ENCODE results near the gene ECD. TPM values are rescaled to one million over a fixed set of nuclear protein-coding genes. Genes with fewer than 3 reads are reported as not detected.
"Not testable (repeated sequence)": the region's sequence is repeated elsewhere in the genome, so short reads cannot be mapped to it uniquely, and the experiment has no call there.

The ECD gene
- total RNA-seq, 1 donor from 2014 or later = 35.6 TPM

- H3K36me3 Mint-ChIP-seq (ENCODE audit: low read depth, unreplicated experiment) = peaks cover 2% of the 10 kb centered on the region
- H4K20me1 ChIP-seq (ENCODE audit: insufficient read depth, low read length) = peaks cover 6% of the 10 kb centered on the region
- no peak overlapping the region for H3K4me3 ChIP-seq (ENCODE audit: insufficient read depth, low read depth, low read length)
- H3K27ac Mint-ChIP-seq (ENCODE audit: unreplicated experiment) = peak overlapping the region; percentile 55
- no peaks in the 10 kb centered on the region for H3K27me3 Mint-ChIP-seq (ENCODE audit: low read depth, unreplicated experiment)
- H3K4me1 Mint-ChIP-seq (ENCODE audit: low read depth, unreplicated experiment) = peaks cover 13% of the 10 kb centered on the region
- TF ChIP-seq EZH2 (IDR thresholded peaks at IDR 0.05; ENCODE audit: insufficient read depth, low read length) (no peak), CTCF (IDR thresholded peaks at IDR 0.05; ENCODE audit: insufficient read depth, low read depth, low read length) (no peak)
- no peaks in the 10 kb centered on the region for H3K79me2 ChIP-seq (ENCODE audit: insufficient read depth, low read length)
- peak overlapping the region; percentile 60 for H3K9ac ChIP-seq (ENCODE audit: low read length)
- H3K4me2 ChIP-seq (ENCODE audit: low read length) = peak overlapping the region; percentile 75
- H3K9me3 ChIP-seq (ENCODE audit: insufficient read depth, low read depth, low read length) = no peaks in the 10 kb centered on the region
- H2AFZ ChIP-seq (ENCODE audit: low read depth, low read length) = no peak overlapping the region
- DNase-seq (ENCODE audit: low read depth) = peak; percentile 39
- FAIRE-seq = peak; percentile 39
- H3K36me3 ChIP-seq (ENCODE audit: insufficient read depth, low read length) = no peaks in the 10 kb centered on the region
- peak overlapping the region; percentile 53 for H3K27ac ChIP-seq (ENCODE audit: low read depth, low read length)
- H3K27me3 ChIP-seq (ENCODE audit: insufficient read depth, low read length) = no peaks in the 10 kb centered on the region
- peaks cover 7% of the 10 kb centered on the region for H3K4me1 ChIP-seq (ENCODE audit: insufficient read depth, low read length)
- no peak overlapping the region for H3K4me3 Mint-ChIP-seq (ENCODE audit: unreplicated experiment)
- no peaks in the 10 kb centered on the region for H3K9me3 Mint-ChIP-seq (ENCODE audit: unreplicated experiment)
Observed at GRCh38 chr10:73117976-73118743, 49.6 kb downstream of the ECD start.

DNA sequence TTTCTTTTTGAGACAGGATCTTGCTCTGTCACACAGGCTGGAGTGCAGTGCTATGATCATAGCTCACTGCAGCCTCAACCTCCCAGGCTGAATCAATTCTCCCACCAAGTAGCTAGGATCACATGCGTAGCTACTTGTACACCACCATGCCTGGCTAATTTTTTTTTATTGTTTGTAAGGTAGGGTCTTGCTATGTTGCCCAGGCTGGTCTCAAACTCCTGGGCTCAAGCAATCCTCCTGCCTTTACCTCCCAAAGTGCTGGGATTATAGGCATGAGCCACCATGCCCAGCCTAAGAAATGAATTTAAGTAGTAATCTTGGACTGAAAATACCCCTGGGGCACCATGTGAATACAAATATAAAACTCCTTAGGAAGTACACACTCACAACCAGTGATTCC is 51.8 kb downstream of the ECD start:
- Mint-ChIP-seq H3K27me3 (ENCODE audit: low read depth, unreplicated experiment) (no peaks in the 10 kb centered on the region), H3K4me1 (ENCODE audit: low read depth, unreplicated experiment) (peaks cover 17% of the 10 kb centered on the region), H3K36me3 (ENCODE audit: low read depth, unreplicated experiment) (peaks cover 2% of the 10 kb centered on the region), H3K9me3 (ENCODE audit: unreplicated experiment) (no peaks in the 10 kb centered on the region), H3K27ac (ENCODE audit: unreplicated experiment) (no peak overlapping the region), H3K4me3 (ENCODE audit: unreplicated experiment) (no peak overlapping the region)
- no peaks in the 10 kb centered on the region for H3K79me2 ChIP-seq (ENCODE audit: insufficient read depth, low read length)
- no peak overlapping the region for H2AFZ ChIP-seq (ENCODE audit: low read depth, low read length)
- H3K27ac ChIP-seq (ENCODE audit: low read depth, low read length) = no peak overlapping the region
- TF ChIP-seq EZH2 (IDR thresholded peaks at IDR 0.05; ENCODE audit: insufficient read depth, low read length) (no peak), CTCF (IDR thresholded peaks at IDR 0.05; ENCODE audit: insufficient read depth, low read depth, low read length) (no peak)
- H4K20me1 ChIP-seq (ENCODE audit: insufficient read depth, low read length) = peaks cover 6% of the 10 kb centered on the region
- no peaks in the 10 kb centered on the region for H3K36me3 ChIP-seq (ENCODE audit: insufficient read depth, low read length)
- H3K27me3 ChIP-seq (ENCODE audit: insufficient read depth, low read length) = no peaks in the 10 kb centered on the region
- no peak overlapping the region for H3K4me2 ChIP-seq (ENCODE audit: low read length)
- peaks cover 14% of the 10 kb centered on the region for H3K4me1 ChIP-seq (ENCODE audit: insufficient read depth, low read length)
- H3K9me3 ChIP-seq (ENCODE audit: insufficient read depth, low read depth, low read length) = no peaks in the 10 kb centered on the region
- DNase-seq (ENCODE audit: low read depth) = no peak
- H3K9ac ChIP-seq (ENCODE audit: low read length) = no peak overlapping the region
- no peak overlapping the region for H3K4me3 ChIP-seq (ENCODE audit: insufficient read depth, low read depth, low read length)
- FAIRE-seq = no peak

DNA sequence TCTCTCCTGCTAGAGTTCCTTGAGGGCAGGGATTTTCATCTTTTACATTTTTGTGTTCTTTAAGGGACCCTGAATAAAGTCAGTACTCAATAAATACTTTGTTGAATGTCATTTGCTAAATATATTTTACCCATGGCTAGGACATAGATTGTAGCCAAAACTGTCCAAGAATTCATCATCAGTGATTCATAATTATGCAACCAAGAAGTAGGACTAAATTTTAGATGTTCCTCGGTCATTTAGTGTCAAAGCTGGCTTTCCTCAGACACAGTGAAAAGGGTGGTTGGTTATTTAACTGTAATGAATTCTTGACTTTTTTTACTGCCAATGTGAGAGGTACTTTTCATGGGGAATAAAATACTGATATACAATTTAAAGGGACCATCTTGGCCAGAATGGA is 54.3 kb downstream of the ECD start:
- no peak overlapping the region for H3K4me2 ChIP-seq (ENCODE audit: low read length)
- H3K36me3 ChIP-seq (ENCODE audit: insufficient read depth, low read length) = no peaks in the 10 kb centered on the region
- H3K9ac ChIP-seq (ENCODE audit: low read length) = no peak overlapping the region
- H3K4me3 ChIP-seq (ENCODE audit: insufficient read depth, low read depth, low read length) = no peak overlapping the region
- H3K79me2 ChIP-seq (ENCODE audit: insufficient read depth, low read length) = no peaks in the 10 kb centered on the region
- Mint-ChIP-seq H3K4me1 (ENCODE audit: low read depth, unreplicated experiment) (peaks cover 12% of the 10 kb centered on the region), H3K9me3 (ENCODE audit: unreplicated experiment) (peaks cover 3% of the 10 kb centered on the region), H3K27me3 (ENCODE audit: low read depth, unreplicated experiment) (no peaks in the 10 kb centered on the region), H3K4me3 (ENCODE audit: unreplicated experiment) (no peak overlapping the region), H3K27ac (ENCODE audit: unreplicated experiment) (no peak overlapping the region), H3K36me3 (ENCODE audit: low read depth, unreplicated experiment) (peaks cover 5% of the 10 kb centered on the region)
- H3K4me1 ChIP-seq (ENCODE audit: insufficient read depth, low read length) = peaks cover 14% of the 10 kb centered on the region
- no peak overlapping the region for H2AFZ ChIP-seq (ENCODE audit: low read depth, low read length)
- TF ChIP-seq EZH2 (IDR thresholded peaks at IDR 0.05; ENCODE audit: insufficient read depth, low read length) = no peak
- TF ChIP-seq CTCF (IDR thresholded peaks at IDR 0.05; ENCODE audit: insufficient read depth, low read depth, low read length) = no peak
- H3K9me3 ChIP-seq (ENCODE audit: insufficient read depth, low read depth, low read length) = no peaks in the 10 kb centered on the region
- DNase-seq (ENCODE audit: low read depth) (no peak), FAIRE-seq (no peak)
- no peak overlapping the region for H3K27ac ChIP-seq (ENCODE audit: low read depth, low read length)
- peaks cover 5% of the 10 kb centered on the region for H4K20me1 ChIP-seq (ENCODE audit: insufficient read depth, low read length)
- H3K27me3 ChIP-seq (ENCODE audit: insufficient read depth, low read length) = no peaks in the 10 kb centered on the region

DNA sequence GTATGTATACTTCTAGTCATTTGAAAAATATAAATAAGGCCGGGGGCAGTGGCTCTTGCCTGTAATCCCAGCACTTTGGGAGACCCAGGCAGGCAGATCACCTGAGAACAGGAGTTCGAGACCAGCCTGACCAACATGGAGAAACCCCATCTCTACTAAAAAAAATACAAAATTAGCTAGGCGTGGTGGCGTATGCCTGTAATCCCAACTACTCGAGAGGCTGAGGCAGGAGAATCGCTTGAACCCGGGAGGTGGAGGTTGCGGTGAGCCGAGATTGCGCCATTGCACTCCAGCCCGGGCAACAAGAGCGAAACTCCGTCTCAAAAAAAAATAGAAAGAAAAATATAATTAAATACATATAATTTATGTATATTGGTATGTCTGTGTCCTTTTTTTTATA is 55.8 kb downstream of the ECD start:
- not testable (repeated sequence) for H3K4me3 Mint-ChIP-seq (ENCODE audit: unreplicated experiment); H3K4me1 ChIP-seq (ENCODE audit: insufficient read depth, low read length); H3K4me3 ChIP-seq (ENCODE audit: insufficient read depth, low read depth, low read length); H3K9me3 Mint-ChIP-seq (ENCODE audit: unreplicated experiment); H2AFZ ChIP-seq (ENCODE audit: low read depth, low read length); H3K4me2 ChIP-seq (ENCODE audit: low read length); H3K36me3 ChIP-seq (ENCODE audit: insufficient read depth, low read length); H3K9me3 ChIP-seq (ENCODE audit: insufficient read depth, low read depth, low read length); DNase-seq (ENCODE audit: low read depth); H3K9ac ChIP-seq (ENCODE audit: low read length); FAIRE-seq; H3K27ac Mint-ChIP-seq (ENCODE audit: unreplicated experiment); H3K36me3 Mint-ChIP-seq (ENCODE audit: low read depth, unreplicated experiment); H3K27me3 Mint-ChIP-seq (ENCODE audit: low read depth, unreplicated experiment); H3K79me2 ChIP-seq (ENCODE audit: insufficient read depth, low read length); H4K20me1 ChIP-seq (ENCODE audit: insufficient read depth, low read length); H3K27me3 ChIP-seq (ENCODE audit: insufficient read depth, low read length); H3K4me1 Mint-ChIP-seq (ENCODE audit: low read depth, unreplicated experiment)
- H3K27ac ChIP-seq (ENCODE audit: low read depth, low read length) = peak overlapping the region; percentile 91

Measured in astrocyte (in vitro differentiated cells and primary cell).